ENCODE results near the gene TTBK1.

DNA sequence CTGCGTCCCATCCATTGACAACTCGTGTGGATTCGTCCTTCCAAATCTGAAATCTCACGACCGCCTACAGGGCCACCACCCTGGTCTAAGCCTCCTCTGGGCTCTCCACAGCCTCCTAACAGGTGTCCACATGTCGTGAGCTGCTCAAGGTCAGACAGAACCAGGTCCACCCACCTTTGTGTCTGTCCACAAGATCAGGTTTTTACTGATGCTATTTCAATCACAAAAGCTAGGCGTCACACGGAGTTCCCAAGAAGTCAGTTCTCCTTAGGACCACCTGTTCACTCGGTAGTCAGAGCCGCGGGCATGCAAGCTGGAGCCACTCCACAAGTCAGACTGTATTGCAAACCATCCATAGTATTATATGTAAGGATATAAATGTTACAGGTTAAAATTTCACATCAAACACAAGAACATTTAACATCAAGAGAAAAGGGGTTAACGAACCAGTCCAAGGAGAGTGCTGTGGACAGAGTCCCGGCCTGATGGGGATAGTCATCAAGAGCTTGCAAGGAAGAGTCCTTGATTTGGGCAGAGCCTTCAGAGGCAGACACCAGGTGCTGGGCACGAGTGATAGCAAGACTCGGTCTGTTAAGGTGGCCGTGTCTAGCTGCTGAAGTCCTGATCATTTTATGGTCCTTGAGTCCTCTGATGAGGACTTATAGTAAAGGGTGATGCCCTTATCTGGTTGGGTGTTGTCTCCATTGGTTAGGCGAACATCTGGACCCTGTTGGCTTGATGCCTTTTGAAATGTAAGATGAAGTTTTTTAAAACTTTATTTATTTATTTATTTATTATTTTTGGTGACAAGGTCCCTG lies 13.3 kb upstream of the TTBK1 start:
- TF ChIP-seq, protein P1, sequence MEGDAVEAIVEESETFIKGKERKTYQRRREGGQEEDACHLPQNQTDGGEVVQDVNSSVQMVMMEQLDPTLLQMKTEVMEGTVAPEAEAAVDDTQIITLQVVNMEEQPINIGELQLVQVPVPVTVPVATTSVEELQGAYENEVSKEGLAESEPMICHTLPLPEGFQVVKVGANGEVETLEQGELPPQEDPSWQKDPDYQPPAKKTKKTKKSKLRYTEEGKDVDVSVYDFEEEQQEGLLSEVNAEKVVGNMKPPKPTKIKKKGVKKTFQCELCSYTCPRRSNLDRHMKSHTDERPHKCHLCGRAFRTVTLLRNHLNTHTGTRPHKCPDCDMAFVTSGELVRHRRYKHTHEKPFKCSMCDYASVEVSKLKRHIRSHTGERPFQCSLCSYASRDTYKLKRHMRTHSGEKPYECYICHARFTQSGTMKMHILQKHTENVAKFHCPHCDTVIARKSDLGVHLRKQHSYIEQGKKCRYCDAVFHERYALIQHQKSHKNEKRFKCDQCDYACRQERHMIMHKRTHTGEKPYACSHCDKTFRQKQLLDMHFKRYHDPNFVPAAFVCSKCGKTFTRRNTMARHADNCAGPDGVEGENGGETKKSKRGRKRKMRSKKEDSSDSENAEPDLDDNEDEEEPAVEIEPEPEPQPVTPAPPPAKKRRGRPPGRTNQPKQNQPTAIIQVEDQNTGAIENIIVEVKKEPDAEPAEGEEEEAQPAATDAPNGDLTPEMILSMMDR (conservative IDR thresholded peaks at IDR 0.05; ENCODE audit: low read depth, low read length), result no peak
- no peak for TF ChIP-seq EZH2 (IDR thresholded peaks at IDR 0.05; ENCODE audit: borderline replicate concordance, low read depth, low read length, poor library complexity, severe bottlenecking)

Measured in A673 (cell line).